Hematopoietic multipotent progenitor cell treated with erythropoietin and hydrocortisone succinate and interleukin-3 and kit ligand, for 6 days (in vitro differentiated cells): ENCODE results near the gene UMAD1.

ENCODE experiments used
- DNase-seq: peaks from one replicate; pipeline ENCODE4 v3.0.0-alpha.2; 2015

UMAD1 gene

GRCh38 chr7:7850150-7850549 lies 209.6 kb downstream of the UMAD1 start:
- no peak for DNase-seq

- DNase-seq, result no peak
Observed at GRCh38 chr7:7851381-7851780, 210.8 kb downstream of the UMAD1 start.

GRCh38 chr7:7851991-7852390 lies 211.4 kb downstream of the UMAD1 start:
- DNase-seq, result no peak

- peak; percentile 48 for DNase-seq
Observed at GRCh38 chr7:7857143-7857583, 216.6 kb downstream of the UMAD1 start.

GRCh38 chr7:7858559-7858958 lies 218.0 kb downstream of the UMAD1 start:
- DNase-seq, result no peak

GRCh38 chr7:7859411-7859810 lies 218.9 kb downstream of the UMAD1 start:
- DNase-seq, result no peak

GRCh38 chr7:7861211-7861633 lies 220.7 kb downstream of the UMAD1 start:
- DNase-seq, result no peak

- DNase-seq, result no peak
Observed at GRCh38 chr7:7862393-7862792, 221.8 kb downstream of the UMAD1 start.

- peak; percentile 55 for DNase-seq
Observed at GRCh38 chr7:7867846-7868571, 227.5 kb downstream of the UMAD1 start.

GRCh38 chr7:7868572-7868899 lies 228.0 kb downstream of the UMAD1 start:
- no peak for DNase-seq

GRCh38 chr7:7869036-7869435 lies 228.5 kb downstream of the UMAD1 start:
- peak; percentile 3 for DNase-seq

- DNase-seq, result no peak
Observed at GRCh38 chr7:7869651-7870050, 229.1 kb downstream of the UMAD1 start.

- DNase-seq, result no peak
Observed at GRCh38 chr7:7870555-7870954, 230.0 kb downstream of the UMAD1 start.

- DNase-seq, result no peak
Observed at GRCh38 chr7:7876419-7876818, 235.9 kb downstream of the UMAD1 start.

- DNase-seq, result no peak
Observed at GRCh38 chr7:7881581-7881980, 241.0 kb downstream of the UMAD1 start.

GRCh38 chr7:7882888-7883287 lies 242.3 kb downstream of the UMAD1 start:
- no peak for DNase-seq

- no peak for DNase-seq
Observed at GRCh38 chr7:7883394-7883793, 242.8 kb downstream of the UMAD1 start.

- DNase-seq, result no peak
Observed at GRCh38 chr7:7884855-7885254, 244.3 kb downstream of the UMAD1 start.

- DNase-seq, result no peak
Observed at GRCh38 chr7:7889791-7890568, 249.4 kb downstream of the UMAD1 start.

- no peak for DNase-seq
Observed at GRCh38 chr7:7895004-7895650, 254.6 kb downstream of the UMAD1 start.

GRCh38 chr7:7895754-7896153 lies 255.2 kb downstream of the UMAD1 start:
- DNase-seq, result no peak

GRCh38 chr7:7897509-7897908 lies 257.0 kb downstream of the UMAD1 start:
- DNase-seq, result no peak

GRCh38 chr7:7897949-7898515 lies 257.5 kb downstream of the UMAD1 start:
- no peak for DNase-seq

- DNase-seq, result no peak
Observed at GRCh38 chr7:7902845-7903244, 262.3 kb downstream of the UMAD1 start.
